Measurements from ENCODE around the gene THAP5.

- TF ChIP-seq CTCF (IDR thresholded peaks at IDR 0.05 in 4 of 5, conservative IDR thresholded peaks at IDR 0.05 in 1 of 5), result no peak
- TF ChIP-seq POLR2A (IDR thresholded peaks at IDR 0.05), result no peak
Observed at GRCh38 chr7:108581655-108582491, 12.4 kb upstream of the THAP5 start.
